Lung (tissue), 12 donors: Measurements from ENCODE around the gene MCAT. TPM values are rescaled to one million over a fixed set of nuclear protein-coding genes. Genes with fewer than 3 reads are reported as not detected.

Source experiments
- ATAC-seq: fragments of 200-7000 bp; cut with Tn5 transposase; one replicate; pipeline ENCODE4 v1.9.1; 2020; ENCODE audit warnings: moderate number of reproducible peaks; ENCODE audit not compliant: insufficient read depth, low FRiP score
- DNase-seq, 3 donors: peaks; one replicate each; pipeline ENCODE4 v3.0.0-alpha.2; 2013 to 2017
- H3K27ac ChIP-seq, 2 donors: one replicate each; pipeline ENCODE4 v1.5.1; 2013; ENCODE audit warnings: mild to moderate bottlenecking in 2 of 2, moderate library complexity in 2 of 2, control low read depth in 1 of 2, inconsistent platforms in 1 of 2, low read depth in 1 of 2, low read length in 1 of 2
- H3K27me3 ChIP-seq, 3 donors: one replicate each; pipeline ENCODE4 v1.5.1; 2013; ENCODE audit warnings: low read length in 2 of 3; ENCODE audit not compliant: control insufficient read depth in 3 of 3, insufficient read depth in 3 of 3
- H3K36me3 ChIP-seq, 4 donors: one replicate each; pipeline ENCODE4 v1.5.1; 2013; ENCODE audit warnings: low read length in 4 of 4, mild to moderate bottlenecking in 1 of 4, moderate library complexity in 1 of 4; ENCODE audit not compliant: control insufficient read depth in 4 of 4, insufficient read depth in 4 of 4
- H3K4me1 ChIP-seq, 5 donors: one replicate each; pipeline ENCODE4 v1.5.1; 2013; ENCODE audit warnings: low read length in 5 of 5, mild to moderate bottlenecking in 2 of 5, moderate library complexity in 1 of 5; ENCODE audit not compliant: control insufficient read depth in 5 of 5, insufficient read depth in 5 of 5
- H3K4me3 ChIP-seq: one replicate; pipeline ENCODE4 v1.5.1; 2013; ENCODE audit warnings: mild to moderate bottlenecking, control low read depth, moderate library complexity
- H3K9ac ChIP-seq, 2 donors: one replicate each; pipeline ENCODE4 v1.5.1; 2013; ENCODE audit warnings: low read length in 2 of 2, control low read depth in 1 of 2; ENCODE audit not compliant: insufficient read depth in 1 of 2
- H3K9me3 ChIP-seq, 4 donors: one replicate each; pipeline ENCODE4 v1.5.1; 2013; ENCODE audit warnings: low read length in 3 of 4, mild to moderate bottlenecking in 1 of 4, moderate library complexity in 1 of 4; ENCODE audit not compliant: control insufficient read depth in 4 of 4, insufficient read depth in 3 of 4
- CTCF ChIP-seq: IDR thresholded peaks from 2 replicates; pipeline ENCODE4 v1.5.1; 2012; ENCODE audit warnings: mild to moderate bottlenecking; ENCODE audit errors: control extremely low read depth, extremely low read depth
- WGBS, 2 donors: extraction: QIAGEN DNeasy Blood & Tissue Kit; methylation state at CpG; one replicate each; pipeline ENCODE4 v1.1.7; 2013; 5-methylcytosine and 5-hydroxymethylcytosine counted together
- polyA plus RNA-seq, 2 donors: library from polyadenylated mRNA; stranded (reverse); fragments of 200-250 nt; gene quantifications; one replicate each; pipeline ENCODE4 v1.2.1, GENCODE V29; 2013
- total RNA-seq, 2 donors: library from RNA; depleted of rRNA in 1 of 2; stranded (reverse); fragments of >200 nt in 1 of 2; gene quantifications; one replicate each; pipeline ENCODE4 v1.2.1, GENCODE V29; 2014 to 2021
- donor health status: control.
- donor health status: control.
- donor health status: Bipolar disorder and iron deficiency.
- donor health status: healthy.
- donor health status: DM: yes; HTN: yes; CAD: no.

MCAT gene
- total and polyA plus RNA-seq, 4 donors, result 15.6 to 23.9 (median 21.0) TPM

DNA sequence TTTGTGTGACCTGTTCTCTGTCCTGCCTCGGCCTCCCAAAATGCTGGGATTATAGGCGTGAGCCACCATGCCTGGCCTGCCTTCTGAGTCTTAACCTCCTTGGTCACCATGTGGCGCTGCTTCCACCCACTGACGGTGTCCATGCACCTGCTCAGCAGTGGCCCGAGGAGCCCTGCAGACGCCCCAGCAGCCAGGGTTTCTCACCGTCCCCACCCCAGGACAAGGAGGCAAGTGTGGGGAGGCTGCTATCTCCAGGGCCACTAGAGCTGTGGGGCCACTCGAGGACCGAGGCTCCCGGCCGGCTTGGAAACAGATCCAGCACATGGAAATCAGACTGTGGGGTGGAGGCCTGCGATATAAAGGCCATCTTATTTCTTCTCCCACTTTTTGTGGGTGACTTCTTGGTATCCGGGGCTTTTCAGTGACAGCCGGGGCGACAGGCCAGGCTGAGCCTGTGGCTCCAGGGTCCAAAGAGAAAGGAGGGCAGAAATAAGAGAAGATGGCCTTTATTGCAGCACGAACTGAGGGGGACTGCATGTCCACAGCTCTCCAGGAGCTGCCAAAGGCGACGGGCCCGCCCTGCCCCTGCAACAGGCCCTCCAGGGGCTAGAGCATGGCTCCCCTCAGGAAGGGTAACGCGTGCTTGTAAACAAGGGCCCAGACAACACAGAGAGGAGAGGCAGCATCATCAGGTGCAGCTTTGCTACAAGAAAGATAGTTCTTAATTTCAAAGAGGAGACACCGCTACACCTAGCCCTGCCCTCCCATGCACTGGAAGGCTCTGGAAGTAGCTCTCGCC is 23.1 kb upstream of the MCAT start:
- 92 to 96% methylated on average over 23 of the region's 23 CpGs for WGBS, 2 donors
- no peak overlapping the region for H3K9ac ChIP-seq
- peaks cover 0 to 48% (median 8%) of the 10 kb centered on the region in 4 donors for H3K36me3 ChIP-seq
- no peak for TF ChIP-seq CTCF
- no peak overlapping the region for H3K4me3 ChIP-seq
- DNase-seq, result no peak
- ATAC-seq, result no peak
- peaks cover 0 to 2% (median 0%) of the 10 kb centered on the region in 4 donors for H3K9me3 ChIP-seq
- peaks cover 0 to 13% (median 4%) of the 10 kb centered on the region in 5 donors for H3K4me1 ChIP-seq
- no peaks in the 10 kb centered on the region for H3K27me3 ChIP-seq
- H3K27ac ChIP-seq, result no peak overlapping the region

DNA sequence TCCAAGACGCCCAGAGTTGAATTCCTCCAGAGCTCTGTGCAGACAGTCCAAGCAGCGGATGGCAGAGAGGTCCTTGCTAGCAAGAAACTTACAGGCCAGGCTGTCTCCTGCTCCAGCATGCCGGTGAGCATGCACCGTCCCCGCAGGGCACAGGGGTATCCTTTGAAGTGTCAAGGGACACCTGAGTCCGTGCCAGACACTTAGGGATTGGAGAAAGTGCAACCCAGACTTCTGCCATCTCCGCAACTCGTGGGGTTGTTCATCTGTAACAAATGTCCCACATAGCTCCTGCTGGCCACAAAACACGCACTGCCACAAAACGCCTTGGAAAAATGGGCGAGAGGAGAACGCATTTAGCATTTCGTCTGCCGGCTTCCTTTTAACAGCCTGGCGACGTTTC is 21.4 kb upstream of the MCAT start:
- Histone ChIP-seq H3K9me3 (no peaks in the 10 kb centered on the region), H3K4me1 (peaks cover 0 to 13% (median 4%) of the 10 kb centered on the region in 5 donors), H3K27me3 (no peaks in the 10 kb centered on the region), H3K4me3 (no peak overlapping the region), H3K9ac (no peak overlapping the region), H3K27ac (no peak overlapping the region), H3K36me3 (peaks cover 0 to 48% (median 6%) of the 10 kb centered on the region in 4 donors)
- ATAC-seq (no peak), DNase-seq (no peak)
- no peak for TF ChIP-seq CTCF
- 32 to 46% methylated on average over 16 of the region's 16 CpGs for WGBS, 2 donors

DNA sequence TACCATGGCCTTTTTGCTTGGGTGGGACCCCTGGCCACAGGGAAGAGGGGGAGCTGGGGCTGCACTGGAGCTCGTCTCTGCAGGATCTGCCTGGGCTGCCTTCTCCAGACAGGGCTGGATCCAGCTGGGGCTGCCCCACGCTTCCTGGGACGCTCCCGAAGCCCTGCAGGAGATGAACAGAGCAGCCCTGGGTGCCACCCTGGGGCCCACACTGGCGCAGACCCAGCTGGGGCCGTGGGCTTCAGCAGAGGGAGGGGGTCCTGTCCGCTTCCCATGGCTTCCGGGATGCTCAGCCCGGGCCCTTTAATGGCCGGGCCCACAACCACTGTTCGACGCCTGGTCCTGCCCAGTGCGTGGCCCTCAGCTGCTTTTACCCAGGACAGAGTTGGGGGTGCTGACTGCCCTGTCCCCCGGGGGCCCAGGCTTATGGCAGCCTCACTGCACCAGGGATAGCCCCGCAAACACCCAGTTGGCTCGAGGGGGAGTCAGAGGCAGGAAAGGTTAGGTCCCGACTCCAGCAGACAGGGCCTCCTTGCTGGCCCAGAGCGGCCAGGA is 20.1 kb upstream of the MCAT start:
- ATAC-seq, result no peak
- no peak for DNase-seq
- Histone ChIP-seq H3K4me3 (no peak overlapping the region), H3K4me1 (peaks cover 0 to 13% (median 7%) of the 10 kb centered on the region in 5 donors), H3K36me3 (peaks cover 0 to 40% (median 6%) of the 10 kb centered on the region in 4 donors), H3K9ac (no peak overlapping the region), H3K27ac (no peak overlapping the region), H3K27me3 (no peaks in the 10 kb centered on the region), H3K9me3 (no peaks in the 10 kb centered on the region)
- no peak for TF ChIP-seq CTCF
- WGBS, 2 donors, result 84 to 88% methylated on average over 18 of the region's 18 CpGs
